ENCODE data around the gene MACROD1.

Gene MACROD1

DNA sequence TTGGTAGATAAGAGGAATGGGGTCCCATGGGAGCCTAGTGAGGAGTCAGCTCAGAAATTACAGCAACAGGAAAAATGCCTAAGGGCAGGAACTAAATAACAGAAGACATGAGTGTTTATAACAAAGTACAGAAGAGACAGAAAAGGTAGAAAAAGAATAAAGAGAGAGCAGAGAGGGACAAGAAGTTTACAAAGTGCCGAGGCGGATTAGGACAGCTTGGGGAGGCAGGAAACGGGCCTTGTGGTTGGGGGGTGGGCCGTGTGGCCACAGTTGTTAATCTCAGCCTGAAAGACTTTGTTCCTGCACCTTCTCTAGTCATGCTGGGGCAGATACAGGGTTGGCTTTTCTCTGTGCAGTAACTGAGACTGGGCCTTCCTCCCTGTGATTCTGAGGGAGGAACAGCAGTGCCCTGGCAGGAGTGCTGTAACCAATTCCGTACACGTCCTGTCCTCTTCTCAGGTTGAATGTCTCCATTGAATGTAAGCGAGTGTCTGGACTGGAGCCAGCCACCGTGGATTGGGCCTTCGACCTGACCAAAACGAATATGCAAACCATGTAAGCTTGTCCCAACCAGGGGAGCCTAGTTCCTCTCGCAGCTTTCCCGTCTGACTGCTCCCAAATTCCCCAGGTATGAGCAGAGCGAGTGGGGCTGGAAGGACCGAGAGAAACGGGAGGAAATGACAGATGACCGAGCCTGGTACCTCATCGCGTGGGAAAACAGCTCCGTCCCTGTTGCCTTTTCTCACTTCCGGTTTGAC lies 214.0 kb downstream of the MACROD1 start:
- TF ChIP-seq, protein P1, sequence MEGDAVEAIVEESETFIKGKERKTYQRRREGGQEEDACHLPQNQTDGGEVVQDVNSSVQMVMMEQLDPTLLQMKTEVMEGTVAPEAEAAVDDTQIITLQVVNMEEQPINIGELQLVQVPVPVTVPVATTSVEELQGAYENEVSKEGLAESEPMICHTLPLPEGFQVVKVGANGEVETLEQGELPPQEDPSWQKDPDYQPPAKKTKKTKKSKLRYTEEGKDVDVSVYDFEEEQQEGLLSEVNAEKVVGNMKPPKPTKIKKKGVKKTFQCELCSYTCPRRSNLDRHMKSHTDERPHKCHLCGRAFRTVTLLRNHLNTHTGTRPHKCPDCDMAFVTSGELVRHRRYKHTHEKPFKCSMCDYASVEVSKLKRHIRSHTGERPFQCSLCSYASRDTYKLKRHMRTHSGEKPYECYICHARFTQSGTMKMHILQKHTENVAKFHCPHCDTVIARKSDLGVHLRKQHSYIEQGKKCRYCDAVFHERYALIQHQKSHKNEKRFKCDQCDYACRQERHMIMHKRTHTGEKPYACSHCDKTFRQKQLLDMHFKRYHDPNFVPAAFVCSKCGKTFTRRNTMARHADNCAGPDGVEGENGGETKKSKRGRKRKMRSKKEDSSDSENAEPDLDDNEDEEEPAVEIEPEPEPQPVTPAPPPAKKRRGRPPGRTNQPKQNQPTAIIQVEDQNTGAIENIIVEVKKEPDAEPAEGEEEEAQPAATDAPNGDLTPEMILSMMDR (IDR thresholded peaks at IDR 0.05) = no peak
- TF ChIP-seq ZFX (IDR thresholded peaks at IDR 0.05; ENCODE audit: borderline replicate concordance) = no peak
- H3K27ac ChIP-seq = no peak overlapping the region
